ENCODE data around the gene ZSWIM5.
"Not testable (repeated sequence)": the region's sequence is repeated elsewhere in the genome, so short reads cannot be mapped to it uniquely, and the experiment has no call there.

The ZSWIM5 gene

GRCh38 chr1:45097944-45098343 is 108.5 kb downstream of the ZSWIM5 start:
- no peak for DNase-seq (ENCODE audit: low read depth in 2 of 2, low spot score in 1 of 2)

GRCh38 chr1:45097079-45097478 is 109.3 kb downstream of the ZSWIM5 start:
- DNase-seq (ENCODE audit: low read depth in 2 of 2, low spot score in 1 of 2) = no peak

DNA sequence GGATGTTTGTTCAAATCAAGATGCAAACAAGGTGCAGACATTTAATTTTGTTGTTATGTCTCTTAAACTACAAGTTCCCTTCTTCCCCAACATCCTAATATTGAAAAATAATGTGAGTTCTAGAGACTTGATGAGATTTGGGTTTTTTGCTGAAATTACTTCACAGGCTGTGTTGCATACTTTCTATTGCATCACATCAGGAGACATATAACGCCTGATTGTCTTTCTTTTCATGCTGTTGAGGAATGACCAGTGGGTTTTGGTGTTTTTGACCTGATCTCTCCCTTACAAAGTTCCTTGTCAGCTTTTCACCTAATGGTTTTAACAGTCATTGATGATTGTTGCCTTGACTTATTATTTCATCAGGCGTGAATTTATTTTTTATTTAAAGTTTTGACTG is 111.0 kb downstream of the ZSWIM5 start:
- DNase-seq (ENCODE audit: low read depth in 2 of 2, low spot score in 1 of 2) = no peak

- DNase-seq (ENCODE audit: low read depth in 2 of 2, low spot score in 1 of 2) = not testable (repeated sequence)
Observed at GRCh38 chr1:45094371-45094770, 112.0 kb downstream of the ZSWIM5 start.

DNA sequence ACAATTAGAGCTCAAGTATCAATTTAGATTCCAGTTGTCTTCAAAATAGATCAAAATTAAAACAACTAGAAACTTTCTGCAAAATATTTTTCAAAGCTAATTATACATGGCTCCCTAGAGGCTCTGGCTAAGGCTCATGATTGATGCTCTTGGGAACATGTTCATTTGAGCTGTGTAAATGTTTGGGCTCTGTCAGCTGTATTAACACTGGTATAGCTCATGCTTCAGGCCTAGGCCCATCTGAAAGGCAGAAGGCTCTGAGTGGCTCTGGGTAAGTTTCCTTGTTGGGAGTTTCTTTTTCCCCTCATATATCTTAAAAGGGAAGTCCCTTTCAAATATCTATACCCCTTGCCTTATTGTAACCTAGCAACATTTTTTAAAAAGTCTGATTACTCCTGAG is 113.1 kb downstream of the ZSWIM5 start:
- DNase-seq (ENCODE audit: low read depth in 2 of 2, low spot score in 1 of 2) = no peak

DNA sequence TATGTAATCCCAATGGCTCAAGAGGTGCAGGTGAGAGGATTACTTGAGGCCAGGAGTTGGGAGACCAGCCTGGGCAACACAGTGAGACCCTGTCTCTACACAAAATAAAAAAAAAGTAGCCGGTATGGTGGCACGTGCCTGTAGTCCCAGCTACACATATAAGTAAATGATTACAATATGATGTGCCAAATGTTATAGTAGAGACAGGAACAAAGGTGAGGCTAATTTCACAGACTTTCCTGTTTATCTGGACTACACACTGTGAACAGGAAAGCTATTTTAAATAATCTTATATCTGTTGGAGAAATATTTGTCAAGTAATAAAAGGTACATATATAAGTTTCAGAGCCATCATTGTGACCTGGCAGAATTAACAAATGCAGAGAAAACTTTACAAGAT is 116.7 kb downstream of the ZSWIM5 start:
- DNase-seq (ENCODE audit: low read depth in 2 of 2, low spot score in 1 of 2) = no peak

- no peak for DNase-seq (ENCODE audit: low read depth in 2 of 2, low spot score in 1 of 2)
Observed at GRCh38 chr1:45084562-45084961, 121.8 kb downstream of the ZSWIM5 start.

DNA sequence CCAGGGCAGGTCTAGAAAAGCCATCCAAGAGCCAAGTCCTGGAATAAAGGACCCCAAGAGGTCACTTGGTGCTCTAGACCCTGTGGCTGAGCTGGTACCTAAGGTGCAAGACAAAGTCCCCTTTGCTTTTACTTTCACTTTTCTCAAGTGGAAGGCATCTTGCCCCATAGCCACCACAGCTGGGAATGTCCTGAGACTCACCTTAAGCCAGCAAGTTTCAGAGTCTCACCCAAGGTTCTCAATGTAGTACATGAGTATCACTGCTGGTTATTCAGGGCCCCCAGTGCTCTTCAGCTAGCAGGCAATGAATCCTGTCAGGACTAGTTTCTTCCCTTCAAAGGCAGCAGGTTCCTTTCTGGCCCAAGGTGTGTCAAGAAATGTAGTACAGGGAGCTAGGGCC is 126.9 kb downstream of the ZSWIM5 start:
- no peak for DNase-seq (ENCODE audit: low read depth in 2 of 2, low spot score in 1 of 2)

- not testable (repeated sequence) for DNase-seq (ENCODE audit: low read depth in 2 of 2, low spot score in 1 of 2)
Observed at GRCh38 chr1:45076959-45077358, 129.4 kb downstream of the ZSWIM5 start.

DNA sequence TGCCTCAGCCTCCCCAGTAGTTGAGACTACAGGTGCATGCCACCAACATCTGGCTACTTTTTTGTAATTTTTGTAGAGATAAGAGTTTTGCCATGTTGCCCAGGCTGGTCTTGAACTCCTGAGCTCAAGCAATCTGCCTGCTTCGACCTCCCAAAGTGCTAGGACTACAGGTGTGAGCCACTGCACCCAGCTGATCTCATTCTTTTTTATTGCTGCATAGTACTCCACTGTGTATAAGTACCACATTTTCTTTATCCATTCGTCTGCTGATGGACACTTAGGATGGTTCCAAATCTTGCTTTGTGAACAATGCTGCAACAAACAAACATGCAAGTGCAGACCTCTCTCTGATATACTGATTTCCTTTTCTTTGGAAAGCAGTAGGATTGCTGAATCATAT is 134.8 kb downstream of the ZSWIM5 start:
- no peak for DNase-seq (ENCODE audit: low read depth in 2 of 2, low spot score in 1 of 2)

- DNase-seq (ENCODE audit: low read depth in 2 of 2, low spot score in 1 of 2) = no peak
Observed at GRCh38 chr1:45067806-45068205, 138.6 kb downstream of the ZSWIM5 start.

DNA sequence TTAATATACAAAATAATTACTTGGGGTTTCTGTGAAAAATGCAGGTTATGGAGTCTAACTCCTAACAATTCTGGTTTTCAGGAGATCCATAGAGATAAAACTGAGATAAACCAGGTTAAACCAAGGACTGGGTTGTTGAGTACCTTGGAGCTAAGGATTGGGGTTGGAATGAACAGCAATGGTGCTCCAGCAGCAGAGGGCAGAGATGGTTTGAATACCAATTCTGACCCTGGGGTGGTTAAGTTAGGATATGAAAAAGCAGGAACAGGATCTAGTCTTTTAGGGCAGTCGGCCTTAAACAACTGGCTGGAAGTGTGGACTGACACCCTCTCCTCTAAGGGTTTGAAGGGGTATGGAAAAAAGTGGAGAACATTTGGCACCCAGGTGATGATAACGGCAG is 141.3 kb downstream of the ZSWIM5 start:
- no peak for DNase-seq (ENCODE audit: low read depth in 2 of 2, low spot score in 1 of 2)

- DNase-seq (ENCODE audit: low read depth in 2 of 2, low spot score in 1 of 2) = not testable (repeated sequence)
Observed at GRCh38 chr1:45062463-45062862, 143.9 kb downstream of the ZSWIM5 start.

DNA sequence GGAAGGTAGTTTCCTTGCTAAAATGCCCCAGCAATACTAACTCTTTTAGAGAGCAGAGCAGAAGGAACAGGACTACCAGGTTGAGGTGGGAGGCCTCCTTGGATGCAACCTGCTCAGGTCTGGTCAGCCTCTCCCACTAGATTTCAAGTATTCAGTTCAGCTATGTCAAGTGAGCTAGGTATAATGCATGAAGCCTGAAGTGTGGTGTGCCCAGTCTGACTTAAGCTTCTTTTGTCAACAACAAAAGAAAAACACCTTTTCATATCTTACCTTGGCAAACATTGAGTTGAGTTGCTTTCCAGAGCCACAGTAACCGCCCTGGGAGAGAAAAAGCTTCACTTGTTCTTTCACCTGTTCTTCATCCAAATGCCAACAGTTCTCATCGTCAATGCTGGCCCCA is 146.6 kb downstream of the ZSWIM5 start:
- DNase-seq (ENCODE audit: low read depth in 2 of 2, low spot score in 1 of 2) = no peak

- DNase-seq (ENCODE audit: low read depth in 2 of 2, low spot score in 1 of 2) = no peak
Observed at GRCh38 chr1:45057542-45057941, 148.9 kb downstream of the ZSWIM5 start.

- DNase-seq (ENCODE audit: low read depth in 2 of 2, low spot score in 1 of 2) = no peak
Observed at GRCh38 chr1:45051005-45051772, 155.2 kb downstream of the ZSWIM5 start.

GRCh38 chr1:45047032-45047431 is 159.4 kb downstream of the ZSWIM5 start:
- DNase-seq (ENCODE audit: low read depth in 2 of 2, low spot score in 1 of 2) = no peak

GRCh38 chr1:45044916-45045315 is 161.5 kb downstream of the ZSWIM5 start:
- no peak for DNase-seq (ENCODE audit: low read depth in 2 of 2, low spot score in 1 of 2)

- no peak for DNase-seq (ENCODE audit: low read depth in 2 of 2, low spot score in 1 of 2)
Observed at GRCh38 chr1:45043094-45043493, 163.3 kb downstream of the ZSWIM5 start.

- no peak for DNase-seq (ENCODE audit: low read depth in 2 of 2, low spot score in 1 of 2)
Observed at GRCh38 chr1:45040297-45040696, 166.1 kb downstream of the ZSWIM5 start.

DNA sequence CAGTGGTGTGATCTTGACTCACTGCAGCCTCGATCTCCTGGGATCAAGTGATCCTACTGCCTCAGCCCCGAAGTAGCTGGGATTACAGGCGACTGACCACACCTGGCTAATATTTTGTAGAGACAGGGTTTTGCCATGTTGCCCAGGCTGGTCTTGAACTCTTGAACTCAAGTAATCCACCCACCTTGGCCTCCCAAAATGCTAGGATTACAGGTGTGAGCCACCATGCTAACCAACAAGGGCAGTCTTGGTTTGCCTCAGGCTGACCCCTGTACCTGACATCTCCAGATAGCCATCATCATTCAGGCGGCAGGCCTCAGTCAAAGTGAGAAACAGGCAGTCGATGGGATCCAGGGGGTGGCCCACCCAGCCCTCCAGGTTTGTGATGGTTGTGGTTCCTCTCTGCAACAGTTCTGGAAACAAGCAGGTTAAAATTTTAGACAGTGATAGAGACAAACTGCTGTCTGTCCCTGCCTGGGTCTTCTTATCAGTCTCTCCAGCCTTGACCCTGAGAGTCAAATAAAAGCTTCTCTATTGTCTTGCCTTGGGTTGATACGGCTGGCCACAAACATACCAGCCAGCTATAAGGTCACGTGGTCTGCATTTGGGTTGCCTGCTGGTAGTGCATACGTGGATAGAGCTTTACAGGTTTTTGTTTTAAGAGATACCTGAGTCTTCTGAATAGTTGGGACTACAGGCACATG is 167.6 kb downstream of the ZSWIM5 start:
- no peak for DNase-seq (ENCODE audit: low read depth in 2 of 2, low spot score in 1 of 2)

DNA sequence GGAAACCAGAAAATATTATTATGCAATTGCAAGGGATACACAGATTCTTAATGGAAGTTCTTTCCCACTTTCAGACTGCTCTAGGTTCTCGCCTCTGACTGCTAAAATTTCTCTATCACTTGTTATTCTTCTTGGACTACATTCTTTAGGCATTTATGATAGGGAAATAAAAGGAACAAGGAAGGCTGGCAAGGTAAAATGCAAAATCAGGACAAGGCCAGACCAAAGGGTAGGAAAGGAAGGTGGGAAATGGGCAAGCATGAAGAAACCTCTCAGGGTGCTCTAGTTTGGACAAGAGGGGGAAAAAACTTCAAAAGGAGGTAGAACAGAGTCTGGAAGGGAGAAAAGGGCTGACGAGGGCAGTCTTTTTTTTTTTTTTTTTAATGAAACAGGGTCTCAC is 168.2 kb downstream of the ZSWIM5 start:
- no peak for DNase-seq (ENCODE audit: low read depth in 2 of 2, low spot score in 1 of 2)

DNA sequence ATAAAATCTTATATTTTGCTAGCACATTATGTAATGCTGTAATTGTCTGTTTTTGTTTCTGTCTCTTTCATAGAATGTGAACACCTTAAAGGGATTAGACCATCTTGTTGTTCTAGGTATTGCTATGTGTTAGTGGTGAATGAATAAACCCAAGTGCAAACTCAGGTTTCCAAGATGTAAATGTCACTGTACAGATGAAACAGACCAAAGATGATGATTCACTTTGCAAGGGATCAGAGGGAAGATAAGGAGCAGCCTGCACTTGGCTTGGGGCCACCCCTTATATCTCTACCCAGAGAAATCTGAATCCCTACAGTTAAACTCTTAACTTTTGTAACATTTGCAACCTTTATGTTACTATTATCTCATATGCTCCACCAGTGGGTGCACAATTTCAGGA is 168.9 kb downstream of the ZSWIM5 start:
- no peak for DNase-seq (ENCODE audit: low read depth in 2 of 2, low spot score in 1 of 2)

All from stimulated activated CD8-positive, alpha-beta memory T cell treated with anti-CD3 and anti-CD28 coated beads, Interleukin-4, amount 100 ng/mL, for 1 hour (primary cell).